HEK293 (cell line): ENCODE measurements around the gene FKRP.
A peak's percentile ranks its signal among the peaks of the same experiment; 100 is the strongest.

ENCODE experiments used
- CTCF ChIA-PET: fragments of 350-600 bp; formaldehyde crosslinking; extraction: SDS; loops from one replicate; lab custom pipeline; 2021; ENCODE audit warnings: antibody characterized with exemption; lab: Yijun Ruan, JAX
- POLR2A ChIA-PET: fragments of 300-600 bp; formaldehyde crosslinking; extraction: SDS; loops from one replicate; lab custom pipeline; 2020; ENCODE audit warnings: antibody characterized with exemption, inconsistent platforms; lab: Yijun Ruan, JAX
- H3K27ac ChIP-seq: fragments of 200-500 bp; sonication (Bioruptor generic); 2 replicates; pipeline ENCODE4 v1.5.1; 2014; ENCODE audit warnings: low read depth, low read length, control low read depth, inconsistent platforms; ENCODE audit errors: extremely low read depth
- H3K36me3 ChIP-seq, 2 experiments: fragments of 200-500 bp in 1 of 2; sonication (Bioruptor generic) in 1 of 2; 1 replicate in 1 of 2; 2 replicates in 1 of 2; pipeline ENCODE4 v1.5.1; 2014 to 2017; ENCODE audit warnings: inconsistent platforms in 2 of 2, low read length in 2 of 2; ENCODE audit not compliant: control insufficient read depth in 2 of 2, insufficient read depth in 1 of 2
- H3K4me1 ChIP-seq: fragments of 200-500 bp; sonication (Bioruptor generic); 2 replicates; pipeline ENCODE4 v1.5.1; 2014; ENCODE audit warnings: mild to moderate bottlenecking, low read length, inconsistent platforms; ENCODE audit not compliant: control insufficient read depth, insufficient read depth
- H3K4me3 ChIP-seq: 2 replicates; pipeline ENCODE4 v1.5.1; 2011; ENCODE audit warnings: low read depth, mild to moderate bottlenecking, control low read depth, low read length, moderate library complexity
- H3K9me3 ChIP-seq: fragments of 200-500 bp; sonication (Bioruptor generic); 2 replicates; pipeline ENCODE4 v1.5.1; 2014; ENCODE audit warnings: low read depth, low read length, inconsistent platforms; ENCODE audit not compliant: control insufficient read depth, insufficient read depth
- PRDM4 ChIP-seq: fragments of 450-650 bp; formaldehyde crosslinking; IDR thresholded peaks from 2 replicates; pipeline ENCODE4 v1.5.1; 2017; ENCODE audit warnings: missing biosample characterization, missing genetic modification characterization
- TCF7L2 ChIP-seq: IDR thresholded peaks from 2 replicates; pipeline ENCODE4 v1.6.1; 2011; ENCODE audit warnings: low read depth, mild to moderate bottlenecking, inconsistent platforms, low read length, moderate library complexity, borderline replicate concordance
- ZBTB21 ChIP-seq: fragments of 450-650 bp; formaldehyde crosslinking; IDR thresholded peaks from 2 replicates; pipeline ENCODE4 v1.5.1; 2017; ENCODE audit warnings: missing biosample characterization, missing genetic modification characterization
- ZBTB48 ChIP-seq: fragments of 450-650 bp; formaldehyde crosslinking; IDR thresholded peaks from 2 replicates; pipeline ENCODE4 v1.5.1; 2016; ENCODE audit warnings: missing biosample characterization, missing genetic modification characterization
- ZEB2 ChIP-seq: fragments of 450-650 bp; formaldehyde crosslinking; IDR thresholded peaks from 2 replicates; pipeline ENCODE4 v1.5.1; 2016; ENCODE audit warnings: missing biosample characterization, missing genetic modification characterization
- ZFHX2 ChIP-seq: fragments of 450-650 bp; formaldehyde crosslinking; conservative IDR thresholded peaks from 2 replicates; pipeline ENCODE4 v1.5.1; 2016; ENCODE audit warnings: missing biosample characterization, missing genetic modification characterization
- ZFP3 ChIP-seq: fragments of 450-650 bp; formaldehyde crosslinking; IDR thresholded peaks from 2 replicates; pipeline ENCODE4 v1.5.1; 2016; ENCODE audit warnings: low read depth, missing biosample characterization, missing genetic modification characterization
- ZIC2 ChIP-seq: fragments of 450-650 bp; formaldehyde crosslinking; IDR thresholded peaks from 2 replicates; pipeline ENCODE4 v1.5.1; 2016; ENCODE audit warnings: missing biosample characterization, missing genetic modification characterization
- ZNF114 ChIP-seq: fragments of 450-650 bp; formaldehyde crosslinking; IDR thresholded peaks from 2 replicates; pipeline ENCODE4 v1.5.0; 2017; ENCODE audit warnings: missing biosample characterization, missing genetic modification characterization
- ZNF157 ChIP-seq: fragments of 450-650 bp; formaldehyde crosslinking; IDR thresholded peaks from 2 replicates; pipeline ENCODE4 v1.5.1; 2016; ENCODE audit warnings: missing biosample characterization, missing genetic modification characterization
- ZNF16 ChIP-seq: fragments of 450-650 bp; formaldehyde crosslinking; IDR thresholded peaks from 2 replicates; pipeline ENCODE4 v1.5.1; 2016; ENCODE audit warnings: low read depth, missing biosample characterization, missing genetic modification characterization
- ZNF239 ChIP-seq: fragments of 450-650 bp; formaldehyde crosslinking; IDR thresholded peaks from 2 replicates; pipeline ENCODE4 v1.5.1; 2016; ENCODE audit warnings: missing biosample characterization, missing genetic modification characterization
- ZNF274 ChIP-seq, 2 experiments: fragments of 200-500 bp in 1 of 2; fragments of 450-650 bp in 1 of 2; sonication (Bioruptor generic) in 1 of 2; formaldehyde crosslinking in 1 of 2; IDR thresholded peaks; 2 replicates each; pipeline versions ENCODE4 v1.5.1 to v1.6.1; 2014 to 2016; ENCODE audit warnings: borderline replicate concordance in 1 of 2, inconsistent platforms in 1 of 2, low read length in 1 of 2, missing biosample characterization in 1 of 2, missing genetic modification characterization in 1 of 2
- ZNF341 ChIP-seq: fragments of 450-650 bp; formaldehyde crosslinking; IDR thresholded peaks from 2 replicates; pipeline ENCODE4; 2016; ENCODE audit warnings: low read depth, missing biosample characterization, missing genetic modification characterization
- ZNF404 ChIP-seq: fragments of 450-650 bp; formaldehyde crosslinking; IDR thresholded peaks from 2 replicates; pipeline ENCODE4 v1.5.1; 2017; ENCODE audit warnings: missing biosample characterization, missing genetic modification characterization
- ZNF529 ChIP-seq: fragments of 450-650 bp; formaldehyde crosslinking; IDR thresholded peaks from 2 replicates; pipeline ENCODE4 v1.5.1; 2017; ENCODE audit warnings: missing genetic modification characterization, missing biosample characterization; ENCODE audit not compliant: insufficient replicate concordance
- ZNF621 ChIP-seq: fragments of 450-650 bp; formaldehyde crosslinking; IDR thresholded peaks from 2 replicates; pipeline ENCODE4 v1.5.1; 2017; ENCODE audit warnings: missing biosample characterization, missing genetic modification characterization
- ZNF654 ChIP-seq: fragments of 450-650 bp; formaldehyde crosslinking; IDR thresholded peaks from 2 replicates; pipeline ENCODE4 v1.5.1; 2016; ENCODE audit warnings: low read depth, missing biosample characterization, missing genetic modification characterization
- ZNF701 ChIP-seq: fragments of 450-650 bp; formaldehyde crosslinking; IDR thresholded peaks from 2 replicates; pipeline ENCODE4 v1.5.1; 2016; ENCODE audit warnings: missing biosample characterization, missing genetic modification characterization
- ZNF837 ChIP-seq: fragments of 450-650 bp; formaldehyde crosslinking; IDR thresholded peaks from 2 replicates; pipeline ENCODE4 v1.5.1; 2016; ENCODE audit warnings: missing biosample characterization, missing genetic modification characterization
- TF ChIP-seq, protein P1 (sequence below): fragments of 450-650 bp; formaldehyde crosslinking; IDR thresholded peaks from 2 replicates; pipeline ENCODE4 v1.5.1; 2017; ENCODE audit warnings: missing biosample characterization, missing genetic modification characterization
- TF ChIP-seq, protein P2 (sequence below): fragments of 450-650 bp; formaldehyde crosslinking; IDR thresholded peaks from 2 replicates; pipeline ENCODE4 v1.5.1; 2016; ENCODE audit warnings: missing biosample characterization, missing genetic modification characterization
- TF ChIP-seq, protein P3 (sequence below): fragments of 450-650 bp; formaldehyde crosslinking; IDR thresholded peaks from 2 replicates; pipeline ENCODE4 v1.5.1; 2016; ENCODE audit warnings: missing biosample characterization, missing genetic modification characterization

The FKRP gene

GRCh38 chr19:46753420-46754155, 7.7 kb downstream of the FKRP start:
- POLR2A ChIA-PET = interaction anchor here (0.6 to 2.6 kb wide), 9 partner anchors 12 to 153 kb away, joined by 3 to 9 read pairs (median 4); partner anchors contain the start of genes AP2S1, DACT3 and SLC1A5
- Histone ChIP-seq H3K36me3 (peaks cover 38 to 53% of the 10 kb centered on the region in 2 experiments; a peak in 2 of 3 replicates), H3K4me3 (no peak overlapping the region), H3K9me3 (no peaks in the 10 kb centered on the region), H3K4me1 (no peaks in the 10 kb centered on the region), H3K27ac (no peak overlapping the region)
- CTCF ChIA-PET = interaction anchor here (0.5 to 3.1 kb wide), 50 partner anchors 9 to 1500 kb away, joined by 3 to 42 read pairs (median 4); partner anchors contain the start of genes AP2S1 and DACT3
- TF ChIP-seq ZNF157 (no peak), ZBTB48 (tag by site-specific recombination) (no peak), PRDM4 (tag by site-specific recombination) (0 out of 2 replicates have a peak, but pooled peaks have one; percentile 7), ZNF114 (tag by site-specific recombination) (no peak), ZBTB21 (tag by site-specific recombination) (no peak), ZNF341 (tag by site-specific recombination) (no peak), ZNF621 (no peak), ZNF701 (tag by site-specific recombination) (no peak), TCF7L2 (no peak), ZNF274 (IDR thresholded peaks at IDR 0.05; ENCODE audit: low read length) (no peak), ZNF274 (tag by site-specific recombination; IDR thresholded peaks at IDR 0.05; ENCODE audit: borderline replicate concordance) (no peak), ZIC2 (no peak), ZNF837 (tag by site-specific recombination) (no peak), ZNF404 (tag by site-specific recombination) (no peak), ZNF16 (peak; percentile 69; the same call in 1 of the 2 replicates), ZNF529 (tag by site-specific recombination) (no peak), ZEB2 (tag by site-specific recombination) (peak; percentile 54; the same call in 1 of the 2 replicates), ZNF239 (tag by site-specific recombination) (no peak), ZFP3 (tag by site-specific recombination) (no peak), ZNF654 (tag by site-specific recombination) (peak; percentile 35), ZFHX2 (peak; percentile 42; the same call in 1 of the 2 replicates)
- TF ChIP-seq, protein P1, sequence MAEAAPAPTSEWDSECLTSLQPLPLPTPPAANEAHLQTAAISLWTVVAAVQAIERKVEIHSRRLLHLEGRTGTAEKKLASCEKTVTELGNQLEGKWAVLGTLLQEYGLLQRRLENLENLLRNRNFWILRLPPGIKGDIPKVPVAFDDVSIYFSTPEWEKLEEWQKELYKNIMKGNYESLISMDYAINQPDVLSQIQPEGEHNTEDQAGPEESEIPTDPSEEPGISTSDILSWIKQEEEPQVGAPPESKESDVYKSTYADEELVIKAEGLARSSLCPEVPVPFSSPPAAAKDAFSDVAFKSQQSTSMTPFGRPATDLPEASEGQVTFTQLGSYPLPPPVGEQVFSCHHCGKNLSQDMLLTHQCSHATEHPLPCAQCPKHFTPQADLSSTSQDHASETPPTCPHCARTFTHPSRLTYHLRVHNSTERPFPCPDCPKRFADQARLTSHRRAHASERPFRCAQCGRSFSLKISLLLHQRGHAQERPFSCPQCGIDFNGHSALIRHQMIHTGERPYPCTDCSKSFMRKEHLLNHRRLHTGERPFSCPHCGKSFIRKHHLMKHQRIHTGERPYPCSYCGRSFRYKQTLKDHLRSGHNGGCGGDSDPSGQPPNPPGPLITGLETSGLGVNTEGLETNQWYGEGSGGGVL (tag by site-specific recombination) = peak; percentile 51
- TF ChIP-seq, protein P2, sequence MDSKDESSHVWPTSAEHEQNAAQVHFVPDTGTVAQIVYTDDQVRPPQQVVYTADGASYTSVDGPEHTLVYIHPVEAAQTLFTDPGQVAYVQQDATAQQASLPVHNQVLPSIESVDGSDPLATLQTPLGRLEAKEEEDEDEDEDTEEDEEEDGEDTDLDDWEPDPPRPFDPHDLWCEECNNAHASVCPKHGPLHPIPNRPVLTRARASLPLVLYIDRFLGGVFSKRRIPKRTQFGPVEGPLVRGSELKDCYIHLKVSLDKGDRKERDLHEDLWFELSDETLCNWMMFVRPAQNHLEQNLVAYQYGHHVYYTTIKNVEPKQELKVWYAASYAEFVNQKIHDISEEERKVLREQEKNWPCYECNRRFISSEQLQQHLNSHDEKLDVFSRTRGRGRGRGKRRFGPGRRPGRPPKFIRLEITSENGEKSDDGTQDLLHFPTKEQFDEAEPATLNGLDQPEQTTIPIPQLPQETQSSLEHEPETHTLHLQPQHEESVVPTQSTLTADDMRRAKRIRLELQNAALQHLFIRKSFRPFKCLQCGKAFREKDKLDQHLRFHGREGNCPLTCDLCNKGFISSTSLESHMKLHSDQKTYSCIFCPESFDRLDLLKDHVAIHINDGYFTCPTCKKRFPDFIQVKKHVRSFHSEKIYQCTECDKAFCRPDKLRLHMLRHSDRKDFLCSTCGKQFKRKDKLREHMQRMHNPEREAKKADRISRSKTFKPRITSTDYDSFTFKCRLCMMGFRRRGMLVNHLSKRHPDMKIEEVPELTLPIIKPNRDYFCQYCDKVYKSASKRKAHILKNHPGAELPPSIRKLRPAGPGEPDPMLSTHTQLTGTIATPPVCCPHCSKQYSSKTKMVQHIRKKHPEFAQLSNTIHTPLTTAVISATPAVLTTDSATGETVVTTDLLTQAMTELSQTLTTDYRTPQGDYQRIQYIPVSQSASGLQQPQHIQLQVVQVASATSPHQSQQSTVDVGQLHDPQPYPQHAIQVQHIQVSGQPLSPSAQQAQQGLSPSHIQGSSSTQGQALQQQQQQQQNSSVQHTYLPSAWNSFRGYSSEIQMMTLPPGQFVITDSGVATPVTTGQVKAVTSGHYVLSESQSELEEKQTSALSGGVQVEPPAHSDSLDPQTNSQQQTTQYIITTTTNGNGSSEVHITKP (tag by site-specific recombination) = peak; percentile 69; the same call in 1 of the 2 replicates
- TF ChIP-seq, protein P3, sequence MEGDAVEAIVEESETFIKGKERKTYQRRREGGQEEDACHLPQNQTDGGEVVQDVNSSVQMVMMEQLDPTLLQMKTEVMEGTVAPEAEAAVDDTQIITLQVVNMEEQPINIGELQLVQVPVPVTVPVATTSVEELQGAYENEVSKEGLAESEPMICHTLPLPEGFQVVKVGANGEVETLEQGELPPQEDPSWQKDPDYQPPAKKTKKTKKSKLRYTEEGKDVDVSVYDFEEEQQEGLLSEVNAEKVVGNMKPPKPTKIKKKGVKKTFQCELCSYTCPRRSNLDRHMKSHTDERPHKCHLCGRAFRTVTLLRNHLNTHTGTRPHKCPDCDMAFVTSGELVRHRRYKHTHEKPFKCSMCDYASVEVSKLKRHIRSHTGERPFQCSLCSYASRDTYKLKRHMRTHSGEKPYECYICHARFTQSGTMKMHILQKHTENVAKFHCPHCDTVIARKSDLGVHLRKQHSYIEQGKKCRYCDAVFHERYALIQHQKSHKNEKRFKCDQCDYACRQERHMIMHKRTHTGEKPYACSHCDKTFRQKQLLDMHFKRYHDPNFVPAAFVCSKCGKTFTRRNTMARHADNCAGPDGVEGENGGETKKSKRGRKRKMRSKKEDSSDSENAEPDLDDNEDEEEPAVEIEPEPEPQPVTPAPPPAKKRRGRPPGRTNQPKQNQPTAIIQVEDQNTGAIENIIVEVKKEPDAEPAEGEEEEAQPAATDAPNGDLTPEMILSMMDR = peak; percentile 57
